SU-DHL-6 (cell line): ENCODE results near the gene BLM.

Source experiments
- H2AFZ ChIP-seq: fragments of 200-600 bp; sonication (generic); 2 replicates; pipeline ENCODE4 v1.6.1; 2014; ENCODE audit warnings: low read depth, mild to moderate bottlenecking, moderate library complexity, mixed read lengths, antibody characterized with exemption, low read length; ENCODE audit not compliant: severe bottlenecking
- H3F3A ChIP-seq: fragments of 200-600 bp; shearing (Covaris generic); 2 replicates; pipeline ENCODE4 v1.6.0; 2016; ENCODE audit warnings: antibody characterized with exemption, mild to moderate bottlenecking; ENCODE audit not compliant: insufficient read depth
- H3K27ac ChIP-seq: fragments of 200-600 bp; sonication (generic); 2 replicates; pipeline ENCODE4 v1.5.1; 2016; ENCODE audit warnings: low read depth, mild to moderate bottlenecking, low read length, moderate library complexity, mixed read lengths
- H3K27me3 ChIP-seq: fragments of 200-600 bp; sonication (generic), shearing (Covaris generic); 2 replicates; pipeline ENCODE4 v1.6.0; 2014; ENCODE audit warnings: mild to moderate bottlenecking, low read length
- H3K36me3 ChIP-seq: fragments of 200-600 bp; sonication (generic); 2 replicates; pipeline ENCODE4 v1.6.1; 2014; ENCODE audit warnings: mild to moderate bottlenecking, low read length, mixed read lengths
- H3K4me2 ChIP-seq: fragments of 300-600, 200-600 bp; shearing (Covaris generic), sonication (generic); 2 replicates; pipeline ENCODE4 v1.6.0; 2014; ENCODE audit warnings: low read length, low read depth, mild to moderate bottlenecking; ENCODE audit not compliant: poor library complexity, severe bottlenecking
- H3K4me3 ChIP-seq: fragments of 200-600 bp; sonication (generic); 2 replicates; pipeline ENCODE4 v1.5.1; 2014; ENCODE audit warnings: antibody characterized with exemption, low read length, mild to moderate bottlenecking, mixed read lengths; ENCODE audit not compliant: insufficient read depth, poor library complexity, severe bottlenecking
- H3K79me2 ChIP-seq: fragments of 200-600 bp; sonication (generic); 2 replicates; pipeline ENCODE4 v1.6.1; 2014; ENCODE audit warnings: mild to moderate bottlenecking, low read length, moderate library complexity; ENCODE audit not compliant: insufficient read depth
- H3K9ac ChIP-seq: fragments of 200-600 bp; sonication (generic); 2 replicates; pipeline ENCODE4 v1.7.0; 2014; ENCODE audit warnings: mild to moderate bottlenecking, low read length
- H3K9me2 ChIP-seq: fragments of 200-600 bp; sonication (generic); replicated peaks from 2 replicates; pipeline ENCODE4 v1.6.1; 2014; ENCODE audit warnings: low read length; ENCODE audit not compliant: insufficient read depth
- H3K9me3 ChIP-seq: fragments of 200-600 bp; sonication (generic); 2 replicates; pipeline ENCODE4 v1.6.1; 2014; ENCODE audit warnings: low read length, mixed read lengths; ENCODE audit not compliant: insufficient read depth
- H4K20me1 ChIP-seq: fragments of 200-600 bp; sonication (generic); 2 replicates; pipeline ENCODE4 v1.6.1; 2014; ENCODE audit warnings: low read depth, mild to moderate bottlenecking, antibody characterized with exemption, low read length, moderate library complexity, mixed read lengths
- CTCF ChIP-seq: fragments of 200-600 bp; sonication (generic); IDR thresholded peaks from one replicate; pipeline ENCODE4 v1.5.1; 2017; ENCODE audit warnings: antibody characterized with exemption, mild to moderate bottlenecking, low read length, moderate library complexity; ENCODE audit not compliant: insufficient read depth, poor library complexity, severe bottlenecking
- EZH2phosphoT487 ChIP-seq: fragments of 200-600 bp; sonication (generic), shearing (Covaris generic); conservative IDR thresholded peaks from 2 replicates; pipeline ENCODE4 v1.6.1; 2018; ENCODE audit warnings: mild to moderate bottlenecking, antibody characterized with exemption, low read length, moderate library complexity, mixed read lengths

The BLM gene

GRCh38 chr15:90694987-90695386 is 22.2 kb upstream of the BLM start:
- H3K27ac ChIP-seq = no peak overlapping the region
- no peak overlapping the region for H2AFZ ChIP-seq
- H4K20me1 ChIP-seq = no peaks in the 10 kb centered on the region
- H3K36me3 ChIP-seq = no peaks in the 10 kb centered on the region
- H3K9me2 ChIP-seq = no peaks in the 10 kb centered on the region
- no peaks in the 10 kb centered on the region for H3K79me2 ChIP-seq
- no peak for TF ChIP-seq EZH2phosphoT487
- no peaks in the 10 kb centered on the region for H3K9me3 ChIP-seq
- H3F3A ChIP-seq = no peaks in the 10 kb centered on the region
- no peak overlapping the region for H3K9ac ChIP-seq
- H3K4me3 ChIP-seq = no peak overlapping the region
- no peak overlapping the region for H3K4me2 ChIP-seq
- no peaks in the 10 kb centered on the region for H3K27me3 ChIP-seq

DNA sequence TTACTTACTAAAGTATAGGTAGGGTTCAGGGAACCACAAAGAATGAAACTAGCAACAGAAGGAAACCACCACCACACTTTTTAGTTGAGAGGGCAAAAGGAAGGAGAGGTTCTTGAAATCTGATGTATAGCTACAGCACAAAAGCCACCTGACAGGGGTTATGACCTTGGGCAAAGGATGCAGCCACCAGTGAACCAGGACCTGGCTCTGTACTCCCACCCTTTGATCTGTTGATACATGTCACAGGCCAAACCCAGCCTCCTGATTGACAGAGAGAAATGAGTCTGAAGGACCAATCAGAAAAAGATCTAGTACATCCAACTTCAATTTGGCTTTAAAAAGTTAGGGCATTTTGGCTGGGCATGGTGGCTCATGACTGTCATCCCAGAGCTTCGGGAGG is 20.0 kb upstream of the BLM start:
- H3K4me3 ChIP-seq = no peak overlapping the region
- no peak overlapping the region for H3K4me2 ChIP-seq
- H2AFZ ChIP-seq = no peak overlapping the region
- no peak overlapping the region for H3K27ac ChIP-seq
- no peaks in the 10 kb centered on the region for H3K9me3 ChIP-seq
- no peaks in the 10 kb centered on the region for H3K27me3 ChIP-seq
- no peak for TF ChIP-seq EZH2phosphoT487
- no peak for TF ChIP-seq CTCF
- no peaks in the 10 kb centered on the region for H3K79me2 ChIP-seq
- no peak overlapping the region for H3K9ac ChIP-seq
- H3K9me2 ChIP-seq = no peaks in the 10 kb centered on the region
- no peaks in the 10 kb centered on the region for H3F3A ChIP-seq
- no peaks in the 10 kb centered on the region for H4K20me1 ChIP-seq
- H3K36me3 ChIP-seq = no peaks in the 10 kb centered on the region

DNA sequence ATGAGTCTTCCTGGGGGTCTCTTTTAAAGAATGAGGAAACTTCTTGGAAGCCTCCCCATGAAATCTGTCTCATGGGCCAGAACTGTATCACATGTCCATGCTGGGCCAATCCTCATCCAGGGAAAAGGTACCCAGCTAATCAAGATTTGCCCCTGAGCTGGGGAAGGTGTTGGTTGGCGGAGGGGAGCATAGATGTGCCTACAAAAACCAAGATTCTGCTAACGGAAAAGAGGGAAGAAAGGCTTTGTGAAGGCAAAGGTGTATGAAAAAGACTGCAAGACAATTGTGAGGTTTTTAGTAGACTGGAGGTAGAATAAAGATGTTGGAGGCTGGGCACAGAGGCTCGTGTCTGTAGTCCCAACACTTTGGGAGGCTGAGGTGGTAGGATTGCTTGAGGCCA is 18.5 kb upstream of the BLM start:
- Histone ChIP-seq H3K27me3 (no peaks in the 10 kb centered on the region), H3K9me2 (no peaks in the 10 kb centered on the region), H2AFZ (no peak overlapping the region), H3K27ac (no peak overlapping the region), H3K36me3 (no peaks in the 10 kb centered on the region), H3F3A (no peaks in the 10 kb centered on the region), H3K4me3 (no peak overlapping the region), H3K9me3 (no peaks in the 10 kb centered on the region), H3K9ac (no peak overlapping the region), H3K79me2 (no peaks in the 10 kb centered on the region), H4K20me1 (no peaks in the 10 kb centered on the region), H3K4me2 (no peak overlapping the region)
- TF ChIP-seq CTCF = no peak
- no peak for TF ChIP-seq EZH2phosphoT487

- Histone ChIP-seq H3K4me2 (no peak overlapping the region), H3K27me3 (no peaks in the 10 kb centered on the region), H3K79me2 (no peaks in the 10 kb centered on the region), H3K9me3 (no peaks in the 10 kb centered on the region), H2AFZ (no peak overlapping the region), H3K27ac (no peak overlapping the region), H4K20me1 (no peaks in the 10 kb centered on the region), H3K9ac (no peak overlapping the region), H3K9me2 (no peaks in the 10 kb centered on the region), H3F3A (no peaks in the 10 kb centered on the region), H3K4me3 (no peak overlapping the region), H3K36me3 (no peaks in the 10 kb centered on the region)
- TF ChIP-seq CTCF (no peak), EZH2phosphoT487 (no peak)
These were observed 16.1 kb upstream of the BLM start for GRCh38 chr15:90701048-90701447.
